ENCODE measurements around the gene FKBP2. TPM values are rescaled to one million over a fixed set of nuclear protein-coding genes. Genes with fewer than 3 reads are reported as not detected.

The FKBP2 gene
- total RNA-seq, 1 donor from 2014 or later: 52.8 TPM

GRCh38 chr11:64229744-64230170 is 11.1 kb upstream of the FKBP2 start:
- no peaks in the 10 kb centered on the region for H3K9me3 Mint-ChIP-seq

GRCh38 chr11:64230171-64230984 is 10.5 kb upstream of the FKBP2 start, which contains the start of gene DNAJC4:
DNAJC4 (plus strand) TSS chr11:64230548; CDS start chr11:64230855, 307 bp downstream.
- peak within 1 kb of the TSS; percentile 91 for H3K4me3 Mint-ChIP-seq
- peak; percentile 91 for DNase-seq (ENCODE audit: extremely low spot score, unreplicated experiment)
- H3K27ac Mint-ChIP-seq: peak within 1 kb of the TSS; percentile 83
- no peaks in the 10 kb centered on the region for H3K27me3 Mint-ChIP-seq
- H3K36me3 Mint-ChIP-seq: no peaks in the 10 kb centered on the region
- TF ChIP-seq CTCF (conservative IDR thresholded peaks at IDR 0.05): no peak
- no peaks in the 10 kb centered on the region for H3K9me3 Mint-ChIP-seq
- H3K4me1 Mint-ChIP-seq (ENCODE audit: unreplicated experiment): peaks cover 11% of the 10 kb centered on the region

More at GRCh38 chr11:64229744-64230170, 11.1 kb upstream of the FKBP2 start:
- Mint-ChIP-seq H3K4me1 (ENCODE audit: unreplicated experiment) (peaks cover 12% of the 10 kb centered on the region), H3K27ac (peak overlapping the region; percentile 83), H3K36me3 (no peaks in the 10 kb centered on the region), H3K4me3 (peak overlapping the region; percentile 91), H3K27me3 (no peaks in the 10 kb centered on the region)
- no peak for DNase-seq (ENCODE audit: extremely low spot score, unreplicated experiment)
- no peak for TF ChIP-seq CTCF (conservative IDR thresholded peaks at IDR 0.05)

- no peak for TF ChIP-seq CTCF (conservative IDR thresholded peaks at IDR 0.05)
- no peak for DNase-seq (ENCODE audit: extremely low spot score, unreplicated experiment)
- Mint-ChIP-seq H3K27ac (peak overlapping the region; percentile 78), H3K4me1 (ENCODE audit: unreplicated experiment) (peaks cover 13% of the 10 kb centered on the region), H3K27me3 (no peaks in the 10 kb centered on the region), H3K36me3 (no peaks in the 10 kb centered on the region), H3K4me3 (peak overlapping the region; percentile 91), H3K9me3 (no peaks in the 10 kb centered on the region)
Observed at GRCh38 chr11:64230985-64231365, 9.9 kb upstream of the FKBP2 start.

- peaks cover 13% of the 10 kb centered on the region for H3K4me1 Mint-ChIP-seq (ENCODE audit: unreplicated experiment)
- no peaks in the 10 kb centered on the region for H3K27me3 Mint-ChIP-seq
- H3K4me3 Mint-ChIP-seq: peak overlapping the region; percentile 80
- H3K36me3 Mint-ChIP-seq: no peaks in the 10 kb centered on the region
- no peak for DNase-seq (ENCODE audit: extremely low spot score, unreplicated experiment)
- TF ChIP-seq CTCF (conservative IDR thresholded peaks at IDR 0.05): no peak
- H3K27ac Mint-ChIP-seq: no peak overlapping the region
- no peaks in the 10 kb centered on the region for H3K9me3 Mint-ChIP-seq
Observed at GRCh38 chr11:64231546-64231945, 9.3 kb upstream of the FKBP2 start.

- Mint-ChIP-seq H3K4me3 (peak overlapping the region; percentile 81), H3K36me3 (no peaks in the 10 kb centered on the region), H3K9me3 (no peaks in the 10 kb centered on the region), H3K27ac (no peak overlapping the region), H3K4me1 (ENCODE audit: unreplicated experiment) (peaks cover 13% of the 10 kb centered on the region), H3K27me3 (no peaks in the 10 kb centered on the region)
- TF ChIP-seq CTCF (conservative IDR thresholded peaks at IDR 0.05): no peak
- DNase-seq (ENCODE audit: extremely low spot score, unreplicated experiment): no peak
Observed at GRCh38 chr11:64232182-64232966, 8.5 kb upstream of the FKBP2 start.
